ENCODE data around the gene COTL1. TPM values are rescaled to one million over a fixed set of nuclear protein-coding genes. Genes with fewer than 3 reads are reported as not detected.
A peak's percentile ranks its signal among the peaks of the same experiment; 100 is the strongest.

Gene COTL1
- total RNA-seq, 1 donor from 2014 or later: 21.5 TPM

DNA sequence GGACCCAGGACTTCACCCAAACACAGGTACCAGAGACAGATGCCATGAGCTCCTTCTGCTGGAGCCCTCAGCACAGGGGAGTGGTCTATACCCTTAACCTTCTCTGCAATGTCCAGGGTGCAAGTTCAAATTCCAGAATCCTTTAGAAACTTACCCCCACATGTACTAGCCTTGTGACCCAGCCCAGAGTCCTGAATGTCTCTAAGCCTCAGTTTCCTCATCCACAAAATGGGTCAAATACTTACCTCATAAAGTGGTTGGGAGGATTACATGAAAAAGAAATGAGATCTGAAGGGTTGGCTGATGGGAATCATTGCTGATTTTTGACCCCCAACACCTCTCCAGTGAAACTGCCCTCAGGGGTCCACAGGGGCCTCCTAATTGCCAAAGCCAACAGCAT, 21.7 kb downstream of the COTL1 start:
- no peak for DNase-seq

DNA sequence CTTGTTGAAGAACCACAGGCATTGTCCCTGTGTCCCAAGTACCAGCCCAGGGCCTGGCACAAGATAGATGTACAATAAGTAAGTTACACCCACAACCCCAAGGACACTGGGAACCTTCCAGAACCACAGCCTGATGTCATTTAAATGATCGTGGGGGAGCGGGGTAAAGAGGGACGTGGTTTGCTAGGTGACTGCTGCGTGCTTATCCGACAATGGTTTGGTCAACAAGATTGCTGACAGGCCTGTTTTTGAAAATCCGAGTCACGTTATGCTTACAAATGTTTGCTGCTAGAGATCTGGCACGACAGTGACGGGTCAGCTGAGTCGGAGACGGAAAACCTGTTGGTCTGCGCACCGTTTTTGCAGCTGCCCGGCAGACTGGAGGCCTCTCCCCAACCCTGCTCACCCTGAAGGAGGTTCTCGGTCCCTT, 22.8 kb downstream of the COTL1 start:
- DNase-seq: no peak

DNA sequence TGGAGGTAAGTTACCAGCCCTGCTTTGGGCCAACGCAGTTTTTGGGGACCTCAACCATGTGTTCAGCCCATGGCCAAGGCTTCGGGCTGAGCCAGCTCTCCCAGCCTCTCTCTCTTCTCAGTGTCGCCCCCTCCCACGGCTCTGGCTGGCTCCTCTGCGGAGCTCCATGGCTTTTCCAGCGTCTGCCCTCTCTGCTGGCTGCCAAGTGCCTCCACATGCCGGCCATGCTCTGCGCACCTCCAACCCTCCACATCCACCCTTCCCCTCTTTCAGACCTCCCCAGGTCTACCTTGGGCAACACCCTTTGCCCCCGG, 23.2 kb downstream of the COTL1 start:
- DNase-seq: no peak

DNA sequence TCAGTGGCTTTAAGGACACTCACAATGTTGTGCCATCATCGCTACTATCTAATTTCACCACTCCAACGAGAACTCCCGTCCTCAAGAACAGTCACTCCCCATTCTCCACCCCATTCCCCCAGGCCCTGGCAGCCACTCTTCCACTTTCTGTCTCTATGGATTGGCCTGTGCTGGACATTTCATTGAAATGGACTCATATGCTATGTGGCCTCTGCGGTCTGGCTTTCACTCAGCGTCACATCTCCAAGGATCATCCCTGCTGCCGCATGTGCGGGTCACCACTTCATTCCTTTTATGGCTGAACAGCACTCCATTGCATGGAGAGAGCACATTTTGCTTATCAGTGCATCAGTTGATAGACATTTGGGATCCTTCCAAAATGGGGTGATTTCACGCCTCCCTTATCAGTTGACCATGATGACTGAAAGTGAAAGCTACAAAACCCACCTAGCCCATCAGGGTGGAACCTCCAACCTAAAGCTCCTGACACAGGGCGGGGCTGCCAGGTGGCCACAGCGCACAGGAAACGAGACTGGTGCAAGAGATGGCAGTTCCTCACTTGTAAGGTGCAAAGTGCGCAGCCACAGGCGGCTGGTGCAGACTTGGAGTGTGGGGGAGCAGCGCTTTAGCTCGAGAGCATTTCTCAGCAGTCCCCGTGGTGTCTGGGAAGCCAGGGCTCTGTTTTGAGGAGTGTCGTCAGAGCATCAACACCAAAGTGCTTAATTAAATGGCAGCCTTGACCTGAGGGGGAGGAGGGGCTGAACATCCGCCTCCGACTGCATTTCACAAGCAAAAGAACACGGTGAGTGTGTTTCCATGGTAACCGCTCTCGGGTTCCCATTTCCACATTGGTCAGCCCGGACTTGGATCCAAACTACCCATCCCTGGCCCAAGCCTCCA, 23.8 kb downstream of the COTL1 start:
- DNase-seq: no peak

DNA sequence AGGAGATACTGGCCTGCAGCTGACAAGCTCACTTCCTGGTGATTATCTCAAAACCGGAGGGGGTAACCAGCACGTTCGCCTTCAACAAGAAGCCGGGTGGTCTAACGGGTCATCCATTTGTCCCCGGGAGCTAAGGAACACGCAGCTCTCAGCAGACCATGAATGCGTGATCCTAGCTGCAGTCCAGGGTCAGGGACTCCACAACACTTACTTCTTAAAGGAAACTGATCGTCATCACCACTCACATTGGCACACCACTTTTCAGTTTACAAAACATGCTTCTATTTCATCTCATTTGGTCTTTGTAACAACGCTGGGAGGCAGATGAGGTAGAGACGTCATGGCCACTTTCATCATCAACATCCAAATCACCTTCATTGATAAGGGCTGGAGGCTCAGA, 25.2 kb downstream of the COTL1 start:
- no peak for DNase-seq

DNA sequence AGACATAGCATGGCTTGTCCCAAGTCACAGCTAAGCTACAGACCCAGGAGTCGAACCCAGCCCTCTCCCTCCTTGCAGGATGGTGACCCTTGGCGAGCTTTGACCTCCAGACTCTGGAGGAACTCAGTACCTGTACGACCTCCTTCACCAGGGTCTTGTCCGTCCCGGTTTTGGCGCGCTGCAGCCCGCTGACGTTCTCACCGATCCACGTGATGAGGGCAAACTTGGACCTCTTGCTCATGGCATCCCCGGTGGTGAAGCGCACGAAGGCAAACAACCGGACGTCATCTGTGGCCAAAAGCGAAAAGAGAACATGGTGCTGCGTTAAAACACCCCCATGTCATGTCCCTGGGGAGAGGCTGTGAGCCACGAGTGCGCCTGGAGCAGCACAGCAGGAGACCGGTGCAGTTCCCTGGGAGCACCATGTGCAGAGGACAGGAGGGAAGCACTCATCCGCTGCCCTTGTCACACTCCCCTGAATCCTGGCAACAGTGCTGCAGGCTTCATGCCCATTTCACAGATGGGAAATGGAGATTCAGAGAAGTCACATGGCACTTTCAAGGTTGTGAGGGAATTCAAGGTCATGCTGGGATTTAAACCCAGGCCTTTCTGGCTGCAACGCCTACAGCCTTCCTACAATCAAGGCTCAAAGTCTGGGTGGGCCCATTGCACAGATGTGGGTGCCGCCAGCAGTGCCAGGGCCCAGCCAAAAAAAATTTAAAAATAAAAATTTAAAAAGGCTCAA, 27.7 kb downstream of the COTL1 start:
- DNase-seq: no peak

DNA sequence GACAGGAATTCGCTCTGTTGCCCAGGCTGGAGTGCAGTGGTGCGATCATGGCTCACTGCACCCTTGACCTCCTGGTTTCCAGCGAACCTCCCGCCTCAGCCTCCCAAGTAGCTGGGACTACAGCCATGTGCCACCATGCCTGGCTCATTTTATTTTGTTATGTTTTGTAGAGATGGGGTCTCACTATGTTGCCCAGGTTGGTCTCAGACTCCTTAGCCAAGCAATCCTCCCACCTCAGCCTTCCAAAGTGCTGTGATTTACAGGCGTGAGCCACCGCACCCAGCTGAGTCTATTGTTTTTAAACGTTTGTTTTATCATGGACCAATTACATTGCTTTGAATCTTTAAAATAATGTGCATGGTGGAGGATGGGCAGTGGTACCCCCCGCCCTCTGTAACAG, 28.9 kb downstream of the COTL1 start:
- no peak for DNase-seq

DNA sequence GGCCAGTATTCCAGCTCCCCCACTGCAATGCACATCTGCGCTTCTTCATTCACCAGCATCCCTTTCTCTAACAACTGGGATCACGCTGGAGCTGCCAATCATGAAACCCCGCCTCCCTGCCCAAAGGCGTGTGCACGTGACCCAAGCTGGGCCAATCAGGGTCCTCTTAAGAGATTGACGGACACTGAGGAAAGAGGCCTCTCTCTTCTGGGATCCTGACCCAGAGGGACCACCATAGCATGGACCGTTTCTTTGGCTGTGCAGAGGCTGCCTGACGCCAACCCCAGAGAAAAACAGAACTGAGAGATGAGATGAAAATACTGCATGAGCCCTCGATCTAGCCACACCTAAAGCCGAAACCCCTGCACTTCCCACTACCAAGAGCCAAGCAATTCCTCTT, 32.0 kb downstream of the COTL1 start:
- peak; percentile 93 for DNase-seq

DNA sequence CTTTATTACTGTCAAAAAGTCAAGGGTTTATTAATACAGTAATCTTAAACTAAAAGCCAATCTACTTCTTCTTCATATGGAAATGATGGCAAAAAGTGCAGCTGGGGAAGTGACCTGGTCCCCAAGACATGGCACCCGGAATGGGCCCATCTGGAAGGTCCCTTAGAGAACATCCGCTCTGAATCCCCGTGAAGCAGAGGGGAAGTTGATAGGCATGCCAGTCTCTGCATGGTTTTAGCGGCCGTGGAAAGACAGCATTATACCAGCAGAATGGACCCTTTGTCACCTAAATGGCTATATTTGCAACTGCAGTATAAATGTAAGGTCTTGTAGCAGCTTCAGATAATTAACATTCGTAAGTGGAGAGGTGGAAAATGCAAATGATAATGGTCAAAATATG, 32.4 kb downstream of the COTL1 start:
- DNase-seq: no peak

DNA sequence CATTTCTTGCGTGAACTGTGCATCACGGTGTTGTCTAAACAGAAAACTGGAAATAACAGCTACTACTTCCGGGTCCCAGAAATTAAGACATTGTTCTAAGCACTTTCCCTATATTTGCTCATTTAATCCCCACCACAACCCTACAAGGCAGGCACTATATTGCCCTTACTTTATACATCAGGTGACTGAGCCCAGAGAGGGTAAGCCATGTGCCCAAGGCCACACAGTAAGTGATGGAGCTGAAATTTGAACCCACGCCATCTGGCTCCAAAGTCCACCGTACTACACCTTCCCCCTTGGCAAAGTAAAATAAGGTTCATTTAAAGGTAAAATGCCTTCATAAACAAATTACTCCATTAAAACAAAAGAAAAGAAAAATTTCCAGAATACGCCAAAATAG, 33.2 kb downstream of the COTL1 start:
- no peak for DNase-seq

DNA sequence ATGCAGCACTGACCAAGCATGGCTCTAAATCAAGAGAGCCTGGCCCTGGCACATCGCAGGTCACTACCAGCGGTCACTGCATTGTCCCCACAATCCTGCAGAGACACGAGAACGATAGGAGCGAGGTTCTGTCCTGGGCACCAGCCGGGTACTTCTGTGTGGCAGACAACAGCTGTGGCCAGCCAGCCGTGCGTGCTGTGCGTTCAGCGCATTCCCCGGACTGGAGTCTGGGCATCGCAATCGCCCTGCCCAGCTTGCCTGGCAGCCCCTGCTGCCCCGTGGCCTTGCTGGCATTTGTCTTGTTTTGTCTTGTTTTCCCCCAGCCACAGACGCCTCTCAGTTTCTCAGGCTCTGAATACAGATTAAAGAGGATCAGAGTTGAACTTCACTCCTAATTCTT, 33.9 kb downstream of the COTL1 start:
- DNase-seq: peak; percentile 81

DNA sequence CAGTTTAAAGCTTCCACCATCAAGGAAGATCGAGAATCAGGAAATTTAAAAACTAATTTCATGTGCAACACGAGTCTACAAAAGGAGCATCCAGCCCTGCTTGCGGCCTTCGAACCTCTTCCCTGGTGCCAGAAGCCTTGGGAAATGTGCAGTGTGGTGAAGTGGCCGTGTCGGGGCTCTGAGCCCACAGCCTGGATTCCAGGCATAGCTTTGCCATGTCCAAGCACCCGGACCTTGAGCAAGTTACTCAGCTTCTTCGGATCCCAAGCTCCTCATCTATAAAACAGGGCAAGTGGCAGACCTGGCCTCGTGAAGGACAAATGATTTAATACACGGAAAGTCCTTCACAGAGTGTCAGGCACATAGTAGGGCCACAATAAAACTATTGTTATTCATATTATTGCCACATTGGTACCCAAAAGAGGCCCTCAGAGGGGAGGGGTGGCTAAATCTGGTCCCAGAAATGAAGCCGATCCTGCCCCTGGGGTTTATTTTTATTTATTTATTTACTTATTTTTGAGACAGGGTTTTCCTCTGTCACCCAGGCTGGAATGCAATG, 34.8 kb downstream of the COTL1 start:
- DNase-seq: no peak

DNA sequence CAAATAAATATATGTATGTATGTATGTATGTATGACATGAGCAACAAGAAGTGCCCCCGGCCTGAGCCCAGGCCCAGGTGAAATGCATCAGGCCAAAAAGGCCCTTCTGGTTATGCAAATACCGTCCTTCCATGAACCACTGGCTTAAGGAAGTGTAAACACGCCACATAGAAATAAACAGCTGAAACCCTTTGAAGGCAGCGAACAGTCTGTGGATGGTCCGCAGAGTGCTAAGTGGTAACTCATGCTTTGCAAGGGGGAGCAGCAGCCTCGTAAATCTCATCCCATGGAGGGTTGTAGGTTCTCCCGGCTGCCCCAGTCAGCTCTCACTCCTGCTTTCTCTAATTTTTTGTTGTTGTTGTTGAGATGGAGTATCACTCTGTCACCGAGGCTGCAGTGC, 36.7 kb downstream of the COTL1 start:
- no peak for DNase-seq

DNA sequence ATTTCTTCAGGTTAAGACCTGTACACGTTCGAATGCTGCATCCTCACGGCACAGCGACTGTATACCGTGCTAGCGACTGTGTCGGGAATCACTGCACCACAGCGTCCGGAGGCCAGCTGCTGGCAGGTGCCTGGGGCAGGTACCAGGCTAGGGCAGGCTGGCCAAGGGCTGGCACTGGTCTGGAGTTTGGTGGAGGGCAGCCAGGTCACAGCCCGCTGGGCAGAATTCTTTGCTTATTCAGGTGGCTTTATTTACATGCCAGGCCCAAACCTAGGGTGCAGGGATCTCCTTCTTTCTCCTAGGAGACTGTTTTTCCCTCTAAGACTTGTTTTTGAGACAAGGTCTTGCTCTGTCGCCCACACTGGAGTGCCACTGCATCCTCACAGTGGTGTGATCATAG, 37.9 kb downstream of the COTL1 start:
- no peak for DNase-seq

DNA sequence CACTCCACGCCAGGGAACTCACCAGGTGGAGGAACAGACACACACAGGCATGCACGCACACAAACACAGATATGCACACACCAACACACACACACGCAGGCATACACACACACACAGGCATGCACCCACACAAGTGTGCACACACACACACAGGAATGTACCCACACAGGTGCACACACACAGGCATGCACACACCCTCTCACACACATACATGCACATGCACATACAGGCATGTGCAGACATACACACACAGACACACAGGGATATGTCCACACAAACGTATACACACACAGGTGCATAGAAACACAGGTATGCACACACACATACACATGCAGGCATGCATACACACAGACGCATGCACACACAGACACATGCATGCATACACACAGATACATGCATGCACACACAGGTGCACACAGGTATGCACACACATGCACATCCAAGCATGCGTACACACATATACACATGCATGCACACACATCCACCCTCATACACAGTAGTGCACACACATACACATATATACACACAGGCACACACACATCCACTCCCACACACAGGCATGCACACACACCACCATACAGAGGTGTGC, 39.2 kb downstream of the COTL1 start:
- DNase-seq: no peak

DNA sequence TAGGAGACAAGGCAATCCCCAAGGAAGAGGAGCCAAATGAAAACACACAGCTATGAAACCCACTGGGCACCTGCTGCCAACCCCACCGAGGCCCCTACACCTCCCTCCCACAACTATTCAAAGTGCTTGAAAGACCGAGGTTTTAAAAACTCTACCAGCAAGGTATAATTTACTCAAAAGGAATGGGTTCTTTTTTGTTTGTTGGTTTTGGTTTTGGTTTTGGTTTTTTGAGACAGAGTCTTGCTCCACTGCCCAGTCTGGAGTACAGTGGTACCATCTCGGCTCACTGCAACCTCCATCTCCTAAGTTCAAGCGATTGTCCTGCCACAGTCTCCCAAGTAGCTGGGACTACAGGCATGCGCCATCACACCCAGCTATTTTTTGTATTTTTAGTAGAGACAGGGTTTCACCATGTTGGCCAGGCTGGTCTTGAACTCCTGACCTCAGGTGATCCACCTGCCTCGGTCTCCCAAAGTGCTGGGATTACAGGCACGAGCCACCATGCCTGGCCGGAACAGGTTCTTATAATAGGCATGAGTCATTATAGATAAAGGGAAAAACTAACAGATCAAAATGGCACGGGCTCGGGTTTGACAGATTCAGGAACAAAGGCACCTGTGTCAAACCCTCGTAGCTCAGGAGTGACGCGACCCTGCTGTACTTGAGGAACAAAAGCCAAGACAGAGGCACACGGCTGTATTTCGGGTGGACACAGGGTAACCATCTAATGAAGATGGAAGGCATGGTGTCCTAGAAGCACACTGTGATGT, 40.7 kb downstream of the COTL1 start:
- no peak for DNase-seq

DNA sequence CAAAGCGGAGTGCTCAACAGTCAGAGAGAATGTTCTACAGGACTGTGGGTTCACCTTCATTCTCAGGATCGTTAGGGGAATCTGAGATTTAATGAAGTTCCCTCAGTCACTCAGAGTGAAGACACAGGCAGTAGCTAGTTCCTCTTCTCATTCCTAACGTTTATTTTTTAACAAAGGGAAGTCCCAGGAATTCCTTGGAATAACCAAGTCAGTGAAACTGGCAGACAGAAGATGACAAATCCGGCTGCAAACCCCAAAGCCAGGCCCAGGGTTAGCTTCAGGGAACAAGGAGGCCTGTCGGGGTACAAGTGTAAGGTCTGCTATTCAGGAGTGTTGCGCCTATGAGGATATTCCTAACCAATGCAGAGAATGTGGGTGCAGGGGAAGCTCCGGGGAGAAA, 42.0 kb downstream of the COTL1 start:
- DNase-seq: no peak

DNA sequence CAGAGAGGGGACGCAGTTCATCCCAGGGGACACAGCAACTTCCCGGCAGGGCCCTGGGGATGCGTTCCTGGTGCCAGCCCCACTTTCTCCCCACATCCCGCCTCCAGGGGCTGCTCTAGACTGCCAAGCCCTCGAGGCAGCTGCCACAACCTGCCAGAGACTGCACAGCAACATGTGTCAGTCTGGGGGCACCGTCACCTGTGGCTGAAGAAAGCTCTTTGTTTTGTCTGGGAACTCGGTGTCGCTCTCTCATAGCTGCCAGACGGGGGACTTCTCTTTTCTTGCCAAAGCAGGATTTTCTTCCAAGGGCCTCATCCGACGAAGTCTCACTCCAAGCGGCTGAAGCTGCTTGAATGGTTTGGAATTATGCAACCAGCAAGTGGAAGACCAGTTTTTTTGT, 43.7 kb downstream of the COTL1 start:
- peak; percentile 55 for DNase-seq

DNA sequence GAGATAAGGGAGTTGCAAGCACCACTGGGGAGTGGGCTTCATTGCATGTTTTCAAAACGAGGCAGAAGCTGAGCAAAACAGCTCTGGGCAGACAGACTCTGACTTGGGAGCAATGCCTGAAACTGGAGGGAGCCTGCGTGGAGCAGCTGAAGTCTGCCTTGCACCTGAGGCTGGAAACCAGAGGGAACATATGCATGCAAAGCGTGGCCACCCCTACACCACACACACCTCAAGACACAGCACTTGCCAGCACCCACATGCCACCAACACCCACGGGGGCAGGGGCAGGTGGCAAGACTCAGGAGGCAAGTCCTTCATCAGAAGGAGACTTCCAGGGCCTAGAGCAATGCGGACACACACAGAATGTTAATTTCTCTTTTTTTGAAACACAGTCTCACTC, 45.8 kb downstream of the COTL1 start:
- DNase-seq: no peak

DNA sequence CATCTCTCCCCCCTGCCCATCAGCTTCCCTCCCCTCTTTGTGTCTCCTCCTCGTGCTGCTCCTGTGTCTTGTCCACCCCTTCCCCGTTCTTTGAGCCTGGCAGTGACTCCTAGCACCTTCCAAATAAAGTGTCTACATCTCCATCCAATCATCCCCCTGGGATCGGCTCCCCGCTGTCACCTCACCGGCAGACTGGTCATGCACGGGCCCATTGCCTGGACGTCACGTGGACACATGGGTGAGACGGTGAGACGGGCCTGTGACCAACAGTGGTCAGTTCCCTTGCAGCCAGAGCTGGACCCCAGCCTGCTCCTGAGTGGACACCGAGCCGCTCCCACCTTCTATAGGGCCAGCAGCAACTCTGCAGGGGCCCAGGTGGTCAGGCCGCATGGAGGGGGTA, 46.4 kb downstream of the COTL1 start:
- DNase-seq: no peak

DNA sequence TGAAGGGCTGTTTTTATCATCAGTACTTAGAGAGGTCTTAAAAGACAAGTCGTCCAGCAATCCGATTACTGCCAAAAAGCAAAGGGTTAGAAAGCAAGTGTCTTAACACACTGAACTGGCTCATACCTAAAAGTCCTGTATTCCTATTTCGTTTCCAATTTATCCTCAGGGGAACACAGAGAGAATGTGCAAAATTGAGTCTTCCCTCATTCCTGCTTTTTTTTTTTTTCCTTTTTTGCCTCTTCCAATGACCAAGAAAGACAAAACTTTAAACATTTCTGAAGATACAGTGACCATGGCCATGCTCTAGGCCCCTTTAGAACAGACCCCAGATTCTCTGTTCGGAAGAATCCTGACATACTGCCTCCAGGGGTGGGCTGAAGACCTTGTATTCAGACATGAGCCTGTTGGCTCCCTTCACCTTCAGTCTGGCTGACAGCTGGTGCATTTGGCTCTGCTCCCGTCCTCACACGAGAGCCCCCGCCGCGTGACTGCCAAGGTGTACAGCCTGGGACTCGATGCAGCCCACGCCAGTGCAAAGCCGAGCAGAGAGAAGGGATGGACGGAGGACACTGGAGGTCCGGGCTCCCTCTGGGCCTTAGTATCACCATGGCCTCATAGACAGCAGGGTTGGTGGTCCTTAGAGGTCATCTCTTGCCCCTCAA, 47.0 kb downstream of the COTL1 start:
- DNase-seq: peak; percentile 45
